ENCODE results near the gene FAM107B. TPM values are rescaled to one million over a fixed set of nuclear protein-coding genes. Genes with fewer than 3 reads are reported as not detected.

Gene FAM107B
- total and polyA plus RNA-seq, 2 of the 8 experiments (the other 6 are each of a cell fraction or from before 2014, with no cell fraction given) = 7.5 to 28.1 TPM

DNA sequence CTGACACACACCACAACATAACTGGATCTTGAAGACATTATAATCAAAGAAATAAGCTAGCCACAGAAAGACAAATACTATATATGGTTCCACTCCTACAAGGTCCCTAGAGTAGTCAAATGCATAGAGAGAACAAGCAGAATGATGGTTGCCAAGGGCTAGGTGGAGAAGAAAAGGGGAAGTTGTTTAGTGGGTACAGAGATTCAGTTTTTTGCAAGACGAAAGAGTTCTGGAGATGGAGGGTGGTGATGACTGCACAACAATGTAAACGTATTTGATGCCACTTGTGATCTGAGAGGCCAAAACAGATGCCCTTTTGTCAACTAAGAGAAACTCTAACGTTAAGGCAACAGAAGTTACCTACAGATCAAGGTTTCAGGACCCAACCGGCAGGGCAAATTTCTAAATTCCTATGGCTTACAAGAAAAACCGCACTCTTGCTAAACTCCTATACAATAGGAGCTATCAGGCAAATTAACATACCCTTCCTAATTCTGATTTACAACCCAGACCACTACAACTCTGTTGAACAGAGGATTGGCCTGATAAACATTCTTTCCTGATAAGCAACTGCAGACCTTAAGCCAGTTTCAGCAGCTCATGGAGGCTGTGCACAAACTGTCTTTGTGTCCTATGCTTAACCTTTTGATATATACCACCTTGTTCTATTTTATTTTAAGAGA lies 69.0 kb downstream of the FAM107B start (continued):
- no peak for TF ChIP-seq CHD1 (IDR thresholded peaks at IDR 0.05; ENCODE audit: low read depth, low read length)
- TF ChIP-seq SIN3A (conservative IDR thresholded peaks at IDR 0.05 in 1 of 2, IDR thresholded peaks at IDR 0.05 in 1 of 2; ENCODE audit: low read depth in 1 of 2, low read length in 2 of 2) = no peak
- TF ChIP-seq HDAC6 (IDR thresholded peaks at IDR 0.05; ENCODE audit: low read depth, low read length) = no peak

Measured in H1 (cell line).